Measurements from ENCODE around the gene DCDC1. TPM values are rescaled to one million over a fixed set of nuclear protein-coding genes. Genes with fewer than 3 reads are reported as not detected.

Gene DCDC1
- total RNA-seq, 2 donors from 2014 or later, result not detected

- Histone ChIP-seq H3K27ac (no peak overlapping the region), H3K9me3 (no peaks in the 10 kb centered on the region), H3K27me3 (no peaks in the 10 kb centered on the region), H3K36me3 (no peaks in the 10 kb centered on the region), H3K4me3 (no peak overlapping the region), H3K4me1 (no peaks in the 10 kb centered on the region), H3K9ac (ENCODE audit: low read depth in 2 of 2, low read length in 2 of 2) (no peak overlapping the region)
- TF ChIP-seq CTCF (IDR thresholded peaks at IDR 0.05), result no peak
- intact Hi-C loops (cut with DNase I), result no loop called here
- no peak for DNase-seq
Measured at GRCh38 chr11:30991802-30992512, 377.6 kb downstream of the DCDC1 start.

- Histone ChIP-seq H3K9ac (ENCODE audit: low read depth in 2 of 2, low read length in 2 of 2) (no peak overlapping the region), H3K4me1 (no peaks in the 10 kb centered on the region), H3K9me3 (no peaks in the 10 kb centered on the region), H3K27me3 (no peaks in the 10 kb centered on the region), H3K4me3 (no peak overlapping the region), H3K36me3 (no peaks in the 10 kb centered on the region), H3K27ac (no peak overlapping the region)
- no peak for DNase-seq
- intact Hi-C loops (cut with DNase I), result no loop called here
- no peak for TF ChIP-seq CTCF (IDR thresholded peaks at IDR 0.05)
Measured at GRCh38 chr11:30991376-30991775, 378.2 kb downstream of the DCDC1 start.

GRCh38 chr11:30990625-30991296 lies 378.8 kb downstream of the DCDC1 start:
- Histone ChIP-seq H3K9me3 (no peaks in the 10 kb centered on the region), H3K9ac (ENCODE audit: low read depth in 2 of 2, low read length in 2 of 2) (no peak overlapping the region), H3K27me3 (no peaks in the 10 kb centered on the region), H3K4me3 (no peak overlapping the region), H3K4me1 (no peaks in the 10 kb centered on the region), H3K36me3 (no peaks in the 10 kb centered on the region), H3K27ac (no peak overlapping the region)
- DNase-seq, result no peak
- intact Hi-C loops (cut with DNase I), result no loop called here
- no peak for TF ChIP-seq CTCF (IDR thresholded peaks at IDR 0.05)

- no peak overlapping the region for H3K4me3 ChIP-seq
- no peaks in the 10 kb centered on the region for H3K27me3 ChIP-seq
- H3K4me1 ChIP-seq, result no peaks in the 10 kb centered on the region
- TF ChIP-seq CTCF (IDR thresholded peaks at IDR 0.05), result no peak
- H3K36me3 ChIP-seq, result no peaks in the 10 kb centered on the region
- H3K9me3 ChIP-seq, result no peaks in the 10 kb centered on the region
- H3K9ac ChIP-seq (ENCODE audit: low read depth in 2 of 2, low read length in 2 of 2), result no peak overlapping the region
- H3K27ac ChIP-seq, result no peak overlapping the region
- intact Hi-C loops (cut with DNase I), result no loop called here
- no peak for DNase-seq
Measured at GRCh38 chr11:30987819-30988218, 381.7 kb downstream of the DCDC1 start.

- no peak overlapping the region for H3K4me3 ChIP-seq
- H3K36me3 ChIP-seq, result no peaks in the 10 kb centered on the region
- H3K27ac ChIP-seq, result no peak overlapping the region
- no peak overlapping the region for H3K9ac ChIP-seq (ENCODE audit: low read depth in 2 of 2, low read length in 2 of 2)
- H3K9me3 ChIP-seq, result no peaks in the 10 kb centered on the region
- no peaks in the 10 kb centered on the region for H3K27me3 ChIP-seq
- intact Hi-C loops (cut with DNase I), result no loop called here
- no peak for DNase-seq
- H3K4me1 ChIP-seq, result no peaks in the 10 kb centered on the region
- no peak for TF ChIP-seq CTCF (IDR thresholded peaks at IDR 0.05)
Measured at GRCh38 chr11:30985536-30985935, 384.0 kb downstream of the DCDC1 start.
